GM12878 (cell line): ENCODE data around the gene GYG2.

Source experiments
- BRCA1 ChIP-seq: IDR thresholded peaks from 2 replicates; pipeline ENCODE4 v1.6.1; 2011; ENCODE audit warnings: low read depth, low read length, improper control_type of control experiment
- STAT1 ChIP-seq: fragments of 450-650 bp; conservative IDR thresholded peaks from 2 replicates; pipeline ENCODE4 v1.6.1; 2014; ENCODE audit warnings: antibody characterized with exemption, mild to moderate bottlenecking

DNA sequence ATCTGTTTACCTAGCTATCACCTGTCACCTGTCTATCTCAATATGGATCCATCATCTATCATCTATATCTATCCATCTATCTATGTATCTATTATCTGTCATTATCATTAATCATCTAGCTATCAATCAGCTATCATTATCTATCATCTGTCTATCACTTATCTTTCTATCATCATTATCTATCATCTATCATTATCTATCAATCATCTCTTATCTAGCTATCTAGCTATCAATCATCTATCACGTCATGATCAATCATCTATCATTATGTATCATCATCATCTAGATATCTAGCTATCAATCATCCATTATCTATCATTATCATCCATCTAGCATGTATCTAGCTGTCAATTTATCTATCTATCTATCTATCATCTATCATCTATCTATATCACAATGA, 92.5 kb downstream of the GYG2 start:
- TF ChIP-seq STAT1 (no peak), BRCA1 (no peak)
